MCF 10A (cell line): ENCODE measurements around the gene GORASP2. TPM values are rescaled to one million over a fixed set of nuclear protein-coding genes. Genes with fewer than 3 reads are reported as not detected.

Experiments
- BruUV-seq: library from RNA; stranded (reverse); fragments of 400-500 nt; replicated peaks from 2 replicates; lab custom pipeline; 2021; lab: Mats Ljungman, UMichigan
- CTCF ChIA-PET: fragments of 300-600 bp; sonication (Branson Sonifier 250); formaldehyde crosslinking; extraction: SDS; loops from one replicate; lab custom pipeline; 2021; ENCODE audit warnings: antibody characterized with exemption, inconsistent platforms; lab: Yijun Ruan, JAX
- POLR2A ChIA-PET: fragments of 300-600, 350-650 bp; sonication (Branson Sonifier 250); formaldehyde crosslinking; extraction: SDS; loops from one replicate; lab custom pipeline; 2020; ENCODE audit warnings: antibody characterized with exemption, inconsistent platforms; lab: Yijun Ruan, JAX
- DNase-seq: peaks from one replicate; pipeline ENCODE4 v3.0.0-alpha.2; 2018; ENCODE audit not compliant: unreplicated experiment
- H3K27ac Mint-ChIP-seq: one replicate; pipeline ENCODE4 v1.8.0; 2022; ENCODE audit warnings: mild to moderate bottlenecking, low read depth, mixed read lengths; ENCODE audit not compliant: unreplicated experiment
- H3K27me3 Mint-ChIP-seq: one replicate; pipeline ENCODE4 v1.8.0; 2022; ENCODE audit warnings: mixed read lengths; ENCODE audit not compliant: insufficient read depth, unreplicated experiment
- H3K36me3 Mint-ChIP-seq: one replicate; pipeline ENCODE4 v1.8.0; 2022; ENCODE audit warnings: mild to moderate bottlenecking, moderate library complexity, mixed read lengths; ENCODE audit not compliant: insufficient read depth, unreplicated experiment
- H3K4me1 Mint-ChIP-seq: one replicate; pipeline ENCODE4 v1.8.0; 2022; ENCODE audit warnings: mixed read lengths; ENCODE audit not compliant: insufficient read depth, unreplicated experiment
- H3K4me3 Mint-ChIP-seq: one replicate; pipeline ENCODE4 v1.8.0; 2022; ENCODE audit warnings: mild to moderate bottlenecking, moderate library complexity, mixed read lengths; ENCODE audit not compliant: unreplicated experiment
- H3K9me3 Mint-ChIP-seq: one replicate; pipeline ENCODE4 v1.8.0; 2022; ENCODE audit warnings: mixed read lengths; ENCODE audit not compliant: unreplicated experiment
- intact Hi-C: fragments of 100-400 bp; cut with micrococcal nuclease; formaldehyde crosslinking; loops from 2 replicates; pipeline ENCODE4 v1.14.1; 2022
- total RNA-seq: library from RNA; stranded (reverse); gene quantifications from 2 replicates; pipeline ENCODE4 v1.2.3, GENCODE V29; 2022
- TF ChIP-seq, protein P1 (sequence below): fragments of 200-600 bp; IDR thresholded peaks from one replicate; pipeline ENCODE4 v1.8.0; 2022; ENCODE audit warnings: antibody characterized with exemption, mild to moderate bottlenecking; ENCODE audit not compliant: unreplicated experiment

Gene GORASP2
- total RNA-seq, 1 experiment from 2014 or later: 140 TPM

DNA sequence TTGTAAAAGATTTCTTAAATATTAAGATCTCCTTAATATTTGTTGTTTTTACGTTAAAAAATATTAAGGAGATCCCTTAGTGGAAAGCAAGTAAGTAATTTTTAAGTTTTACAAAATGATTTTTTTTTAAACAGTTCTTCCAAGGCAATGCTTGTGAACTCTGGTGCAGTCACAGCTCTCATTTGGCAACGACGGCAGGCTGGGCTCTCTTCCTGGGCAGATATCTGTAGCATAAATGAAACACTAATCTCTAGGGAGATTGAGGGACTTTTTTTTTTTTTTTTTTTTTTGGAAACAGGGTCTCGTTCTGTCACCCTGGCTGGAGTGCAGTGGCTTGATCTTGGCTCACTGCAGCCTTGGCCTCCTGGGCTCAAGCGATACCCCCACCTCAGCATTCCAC lies 38.5 kb downstream of the GORASP2 start:
- no peak overlapping the region for H3K4me3 Mint-ChIP-seq
- H3K27ac Mint-ChIP-seq: no peak overlapping the region
- H3K36me3 Mint-ChIP-seq: peaks cover 60% of the 10 kb centered on the region
- ChIA-PET CTCF (interaction anchor here (0.7 kb wide), 1 partner anchor 16 kb away, joined by 4 read pairs; no protein-coding TSS in a partner anchor), POLR2A (interaction anchor here (0.7 to 1.5 kb wide), 2 partner anchors 49 to 465 kb away, joined by 3 to 4 read pairs; no protein-coding TSS in a partner anchor)
- DNase-seq: no peak
- H3K4me1 Mint-ChIP-seq: peaks cover 8% of the 10 kb centered on the region
- TF ChIP-seq, protein P1, sequence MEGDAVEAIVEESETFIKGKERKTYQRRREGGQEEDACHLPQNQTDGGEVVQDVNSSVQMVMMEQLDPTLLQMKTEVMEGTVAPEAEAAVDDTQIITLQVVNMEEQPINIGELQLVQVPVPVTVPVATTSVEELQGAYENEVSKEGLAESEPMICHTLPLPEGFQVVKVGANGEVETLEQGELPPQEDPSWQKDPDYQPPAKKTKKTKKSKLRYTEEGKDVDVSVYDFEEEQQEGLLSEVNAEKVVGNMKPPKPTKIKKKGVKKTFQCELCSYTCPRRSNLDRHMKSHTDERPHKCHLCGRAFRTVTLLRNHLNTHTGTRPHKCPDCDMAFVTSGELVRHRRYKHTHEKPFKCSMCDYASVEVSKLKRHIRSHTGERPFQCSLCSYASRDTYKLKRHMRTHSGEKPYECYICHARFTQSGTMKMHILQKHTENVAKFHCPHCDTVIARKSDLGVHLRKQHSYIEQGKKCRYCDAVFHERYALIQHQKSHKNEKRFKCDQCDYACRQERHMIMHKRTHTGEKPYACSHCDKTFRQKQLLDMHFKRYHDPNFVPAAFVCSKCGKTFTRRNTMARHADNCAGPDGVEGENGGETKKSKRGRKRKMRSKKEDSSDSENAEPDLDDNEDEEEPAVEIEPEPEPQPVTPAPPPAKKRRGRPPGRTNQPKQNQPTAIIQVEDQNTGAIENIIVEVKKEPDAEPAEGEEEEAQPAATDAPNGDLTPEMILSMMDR: no peak
- intact Hi-C loops: no loop called here
- H3K27me3 Mint-ChIP-seq: no peaks in the 10 kb centered on the region
- BruUV-seq: no TSS peak
- no peaks in the 10 kb centered on the region for H3K9me3 Mint-ChIP-seq

DNA sequence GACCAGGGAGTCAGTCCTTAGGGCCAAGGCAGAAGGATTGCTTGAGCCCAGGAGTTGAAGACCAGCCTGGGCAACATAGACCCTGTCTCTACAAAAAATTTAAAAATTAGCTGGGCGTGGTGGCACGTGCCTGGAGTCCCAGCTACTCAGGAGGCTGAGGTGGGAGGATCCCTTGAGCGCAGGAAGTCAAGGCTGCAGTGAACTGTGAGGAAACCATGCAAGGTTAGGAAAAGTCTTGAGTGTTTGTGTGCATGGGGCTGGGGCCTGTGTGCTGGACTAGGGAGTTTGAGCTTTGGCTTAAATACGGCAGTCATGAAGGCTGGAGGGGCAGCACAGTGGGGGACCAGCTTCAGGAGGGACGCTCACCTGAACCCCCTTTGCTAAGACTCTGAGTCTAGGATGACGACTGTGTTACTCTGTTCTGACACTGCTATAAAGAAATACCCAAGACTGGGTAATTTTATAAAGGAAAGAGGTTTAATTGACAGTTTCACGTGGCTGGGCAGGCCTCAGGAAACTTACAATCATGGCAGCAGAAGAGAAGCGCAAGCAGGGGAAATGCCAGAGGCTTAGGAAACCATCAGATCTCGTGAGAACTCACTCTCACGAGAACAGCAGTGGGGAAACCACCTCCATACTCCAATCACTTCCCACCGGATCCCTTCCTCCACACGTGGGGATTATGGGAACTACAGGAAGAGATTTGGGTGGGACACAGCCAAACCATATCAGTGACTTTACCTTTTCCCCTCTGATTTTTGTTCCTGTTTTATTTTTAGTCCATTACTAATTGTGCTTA lies 39.4 kb downstream of the GORASP2 start:
- H3K27me3 Mint-ChIP-seq: no peaks in the 10 kb centered on the region
- H3K27ac Mint-ChIP-seq: no peak overlapping the region
- no peak for DNase-seq
- BruUV-seq: no TSS peak
- ChIA-PET CTCF (interaction anchor here (0.8 kb wide), 1 partner anchor 72 kb away, joined by 3 read pairs; no protein-coding TSS in a partner anchor), POLR2A (interaction anchor here (0.6 to 1.0 kb wide), 2 partner anchors 24 to 37 kb away, joined by 3 read pairs; no protein-coding TSS in a partner anchor)
- intact Hi-C loops: no loop called here
- H3K4me3 Mint-ChIP-seq: no peak overlapping the region
- peaks cover 8% of the 10 kb centered on the region for H3K4me1 Mint-ChIP-seq
- H3K36me3 Mint-ChIP-seq: peaks cover 51% of the 10 kb centered on the region
- no peaks in the 10 kb centered on the region for H3K9me3 Mint-ChIP-seq
- TF ChIP-seq, protein P1: no peak

DNA sequence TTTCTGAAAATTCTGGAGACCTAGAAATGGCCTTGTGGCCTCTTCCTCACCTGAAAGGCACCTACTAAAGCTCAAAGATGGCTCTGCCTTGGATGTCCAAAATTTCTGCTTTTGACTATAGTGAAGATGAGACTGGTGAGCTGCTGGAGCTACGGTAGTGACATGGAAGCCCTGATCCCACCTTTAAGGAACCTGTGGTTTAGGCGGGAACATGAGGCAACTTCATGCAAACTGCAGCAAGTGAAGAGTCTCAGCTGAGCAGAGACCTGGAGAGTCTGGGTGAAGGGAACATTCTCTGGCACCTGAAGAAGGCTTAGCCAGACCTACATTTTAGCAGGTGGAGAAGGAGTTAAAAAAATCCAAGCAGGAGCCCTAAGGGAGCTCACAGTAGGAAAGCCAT lies 40.0 kb downstream of the GORASP2 start:
- no peaks in the 10 kb centered on the region for H3K9me3 Mint-ChIP-seq
- no peaks in the 10 kb centered on the region for H3K27me3 Mint-ChIP-seq
- H3K27ac Mint-ChIP-seq: no peak overlapping the region
- no peak overlapping the region for H3K4me3 Mint-ChIP-seq
- peaks cover 8% of the 10 kb centered on the region for H3K4me1 Mint-ChIP-seq
- no TSS peak for BruUV-seq
- intact Hi-C loops: no loop called here
- TF ChIP-seq, protein P1: no peak
- peaks cover 45% of the 10 kb centered on the region for H3K36me3 Mint-ChIP-seq
- ChIA-PET POLR2A (interaction anchor here (0.6 to 1.0 kb wide), 2 partner anchors 24 to 38 kb away, joined by 3 read pairs; no protein-coding TSS in a partner anchor), CTCF (interaction anchor here (0.8 kb wide), 1 partner anchor 73 kb away, joined by 3 read pairs; no protein-coding TSS in a partner anchor)
- no peak for DNase-seq

DNA sequence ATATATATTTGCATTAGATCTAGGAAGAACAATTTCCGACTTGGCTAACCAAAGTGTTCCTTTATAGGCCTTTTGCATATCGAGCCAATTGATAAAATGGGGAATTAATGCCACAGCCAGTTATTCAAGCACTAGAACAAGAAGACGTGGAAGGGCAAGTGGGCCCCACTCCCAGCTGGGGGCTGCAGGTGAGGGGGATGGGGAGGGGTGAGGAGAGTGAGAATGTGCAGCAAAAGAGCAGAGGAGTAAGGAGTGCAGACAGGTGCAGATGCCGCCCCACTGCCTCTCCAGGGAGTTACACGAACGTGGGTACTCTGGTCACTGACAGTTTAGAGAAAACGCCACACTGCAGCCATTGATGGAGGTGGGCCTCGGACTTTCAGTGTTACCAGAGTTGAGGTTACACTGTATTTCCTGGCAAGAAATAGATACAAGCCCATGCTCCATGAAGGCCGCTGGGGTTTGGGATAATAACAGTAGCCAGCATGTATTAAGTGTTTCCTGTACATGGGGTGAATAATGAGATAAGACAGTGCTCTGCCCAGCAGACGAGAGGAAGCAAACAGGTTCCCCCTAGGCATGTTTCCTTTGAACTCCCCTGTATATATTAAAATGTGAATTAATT lies 40.9 kb downstream of the GORASP2 start:
- Mint-ChIP-seq H3K36me3 (peaks cover 37% of the 10 kb centered on the region), H3K4me1 (peaks cover 8% of the 10 kb centered on the region), H3K9me3 (no peaks in the 10 kb centered on the region), H3K4me3 (no peak overlapping the region), H3K27me3 (no peaks in the 10 kb centered on the region), H3K27ac (no peak overlapping the region)
- CTCF ChIA-PET: no interaction called here
- POLR2A ChIA-PET: interaction anchor here (0.7 kb wide), 2 partner anchors 38 to 430 kb away, joined by 3 read pairs; no protein-coding TSS in a partner anchor
- intact Hi-C loops: no loop called here
- TF ChIP-seq, protein P1: no peak
- BruUV-seq: no TSS peak
- no peak for DNase-seq
